NCI-H2196 treated with DMSO at 0.1 percent for 48 hours (cell line): Measurements from ENCODE around the gene SCAMP4.

Source experiments
- DNase-seq: peaks from one replicate; lab custom pipeline; 2025; ENCODE audit not compliant: unreplicated experiment; lab: John Stamatoyannopoulos, UW

The SCAMP4 gene

DNA sequence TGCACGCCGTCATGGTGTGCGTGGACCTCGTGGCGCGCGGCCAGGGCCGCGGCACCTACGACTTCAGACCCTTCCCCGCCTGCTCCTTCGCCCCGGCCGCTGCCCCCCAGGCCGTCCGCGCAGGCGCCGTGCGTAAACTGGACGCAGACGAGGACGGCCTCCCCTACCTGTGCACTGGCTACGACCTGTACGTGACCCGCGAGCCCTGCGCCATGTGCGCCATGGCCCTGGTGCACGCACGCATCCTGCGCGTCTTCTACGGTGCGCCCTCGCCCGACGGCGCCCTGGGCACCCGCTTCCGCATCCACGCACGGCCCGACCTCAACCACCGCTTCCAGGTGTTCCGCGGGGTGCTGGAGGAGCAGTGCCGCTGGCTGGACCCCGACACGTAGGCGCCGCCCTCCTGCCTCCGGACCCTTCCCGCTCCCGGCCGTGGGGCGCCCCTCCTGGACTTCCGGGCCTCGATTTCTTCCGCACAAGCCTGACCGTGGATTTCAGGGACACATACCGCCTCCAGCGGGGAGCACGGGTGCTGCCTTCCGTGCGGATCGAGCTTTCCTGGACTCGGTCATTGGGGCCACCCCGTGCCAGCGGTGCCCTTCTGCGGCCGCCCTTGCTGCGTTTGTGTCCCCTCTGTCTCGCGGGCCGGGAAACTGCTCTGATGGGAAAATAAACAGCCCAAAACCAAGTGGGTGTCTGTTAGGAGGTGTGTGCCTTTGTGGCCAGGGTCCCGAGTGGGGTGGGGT is 7.7 kb downstream of the SCAMP4 start:
- DNase-seq, result no peak

DNA sequence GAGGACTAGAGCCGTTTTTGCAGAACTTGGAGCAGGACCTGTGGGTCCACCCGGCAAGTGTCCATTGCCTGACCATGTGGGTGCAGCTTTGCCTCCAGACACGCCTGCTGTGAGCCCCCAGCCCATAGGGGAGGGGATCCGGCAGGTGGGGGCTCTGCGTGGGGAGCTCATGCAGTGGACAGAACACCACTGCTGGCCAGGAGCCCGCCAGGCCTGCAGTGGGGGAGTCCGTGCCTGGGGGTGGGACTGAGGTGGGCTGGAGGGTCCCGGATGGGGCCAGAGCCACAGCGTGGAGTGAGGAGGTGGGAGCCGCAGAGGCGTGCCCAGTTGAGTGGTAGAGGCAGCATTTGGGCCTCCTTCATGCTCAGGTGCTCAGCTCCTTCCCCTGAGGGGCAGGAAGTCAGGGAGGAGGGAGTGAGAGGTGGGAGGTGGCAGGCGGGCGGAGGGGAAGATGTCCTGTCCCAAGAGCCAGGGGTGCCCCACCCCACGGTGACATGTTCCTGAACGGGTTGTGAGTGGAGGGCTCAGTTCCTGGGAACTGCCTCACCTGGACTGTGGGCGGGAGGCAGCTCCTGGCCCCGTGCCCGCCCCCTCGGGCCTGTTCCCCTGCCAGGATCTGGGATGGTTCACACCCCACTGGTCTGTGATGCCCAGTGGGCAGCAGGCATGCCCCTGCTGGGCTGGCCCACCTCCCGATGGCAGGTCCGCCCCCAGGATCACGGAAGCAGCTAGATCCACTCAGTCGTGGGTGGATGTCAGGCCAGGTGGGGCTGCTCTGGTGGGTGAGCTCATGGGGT is 8.8 kb downstream of the SCAMP4 start:
- no peak for DNase-seq

DNA sequence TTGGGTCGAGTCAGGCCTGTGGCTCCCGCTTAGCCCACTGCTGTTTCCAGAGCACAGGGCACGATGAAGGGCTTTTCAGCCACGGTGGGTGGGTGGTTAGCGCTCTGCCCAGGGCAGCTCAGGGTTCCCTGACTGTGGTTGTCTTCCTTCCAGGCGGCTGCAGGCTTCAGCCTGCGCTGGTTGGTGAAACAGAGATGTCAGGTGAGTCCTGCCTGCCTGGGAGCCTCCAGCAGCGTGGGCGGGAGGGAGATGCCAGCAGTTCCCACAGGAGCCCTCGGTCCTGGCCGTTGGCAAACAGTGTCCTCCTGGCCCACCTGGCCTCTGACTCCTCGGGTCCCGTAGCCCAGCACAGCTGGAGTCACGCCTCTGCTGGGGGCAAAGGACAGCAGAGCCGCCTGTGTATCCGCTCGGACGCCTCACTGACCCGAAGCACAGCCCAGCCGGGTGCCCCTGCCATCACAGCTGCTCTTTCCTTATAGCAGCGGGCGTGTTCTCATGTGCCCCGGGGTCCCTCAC is 9.7 kb downstream of the SCAMP4 start:
- DNase-seq, result no peak

DNA sequence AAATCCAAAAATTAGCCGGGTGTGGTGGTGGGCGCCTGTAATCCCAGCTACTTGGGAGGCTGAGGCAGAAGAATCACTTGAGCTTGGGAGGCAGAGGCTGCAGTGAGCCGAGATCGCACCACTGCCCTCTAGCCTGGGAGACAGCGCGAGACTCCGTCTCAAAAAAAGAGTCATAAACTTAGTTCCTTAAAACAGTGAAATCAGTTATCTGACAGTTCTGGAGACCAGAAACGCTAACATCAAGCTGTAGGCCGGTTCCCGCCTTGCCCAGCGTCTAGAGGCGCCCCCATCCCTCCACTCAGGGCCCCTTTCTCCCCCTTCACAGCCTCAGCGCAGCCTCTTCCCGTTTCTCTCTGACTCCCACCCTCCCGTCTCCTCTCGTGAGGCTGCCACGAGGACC is 11.9 kb downstream of the SCAMP4 start:
- no peak for DNase-seq

- DNase-seq, result no peak
These were observed 12.7 kb downstream of the SCAMP4 start for GRCh38 chr19:1917926-1918325.

- no peak for DNase-seq
These were observed 13.8 kb downstream of the SCAMP4 start for GRCh38 chr19:1918975-1919374.

DNA sequence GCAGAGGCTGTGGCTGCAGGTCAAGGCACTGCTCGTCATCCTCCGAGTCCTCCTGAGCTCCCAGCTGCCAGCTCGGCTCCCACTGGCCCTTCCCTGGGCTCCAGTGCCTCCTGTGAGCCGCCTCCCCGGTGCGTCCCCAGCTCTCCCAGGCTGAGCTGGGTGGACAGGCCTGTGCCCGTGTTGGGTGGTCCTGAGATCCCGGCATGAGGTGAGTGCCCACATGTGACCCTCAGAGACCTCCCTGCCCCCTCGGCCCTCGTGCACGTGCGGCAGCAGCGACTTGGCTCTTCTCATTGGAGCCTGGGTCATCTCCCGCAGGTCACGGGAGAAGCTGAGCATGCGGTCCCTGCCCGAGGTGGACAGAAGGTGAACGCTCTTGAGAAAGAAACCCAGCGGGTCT is 15.4 kb downstream of the SCAMP4 start:
- DNase-seq, result no peak

- DNase-seq, result no peak
These were observed 16.1 kb downstream of the SCAMP4 start for GRCh38 chr19:1921326-1921725.

DNA sequence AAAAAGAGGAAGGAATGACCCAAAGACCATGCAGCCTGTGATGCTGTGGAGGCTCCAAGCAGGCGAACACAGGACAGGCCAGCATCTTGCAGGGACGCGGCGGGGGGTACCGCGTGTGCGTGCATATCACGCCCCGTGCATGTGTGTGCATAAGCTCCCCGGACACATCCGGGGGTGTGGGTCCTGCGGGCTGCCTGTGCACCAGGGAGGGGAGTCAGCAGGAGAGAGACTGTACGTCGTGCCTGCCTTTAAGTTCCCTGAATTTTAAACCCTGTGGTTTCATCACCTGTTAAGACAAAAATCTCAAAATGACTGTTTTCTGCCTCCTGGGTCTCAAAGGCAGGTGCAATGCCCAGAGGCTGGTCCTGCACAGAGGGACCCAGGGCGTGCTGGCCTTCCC is 16.6 kb downstream of the SCAMP4 start:
- no peak for DNase-seq

GRCh38 chr19:1922803-1923202 is 17.6 kb downstream of the SCAMP4 start:
- DNase-seq, result no peak

- no peak for DNase-seq
These were observed 18.1 kb downstream of the SCAMP4 start for GRCh38 chr19:1923319-1923718.

DNA sequence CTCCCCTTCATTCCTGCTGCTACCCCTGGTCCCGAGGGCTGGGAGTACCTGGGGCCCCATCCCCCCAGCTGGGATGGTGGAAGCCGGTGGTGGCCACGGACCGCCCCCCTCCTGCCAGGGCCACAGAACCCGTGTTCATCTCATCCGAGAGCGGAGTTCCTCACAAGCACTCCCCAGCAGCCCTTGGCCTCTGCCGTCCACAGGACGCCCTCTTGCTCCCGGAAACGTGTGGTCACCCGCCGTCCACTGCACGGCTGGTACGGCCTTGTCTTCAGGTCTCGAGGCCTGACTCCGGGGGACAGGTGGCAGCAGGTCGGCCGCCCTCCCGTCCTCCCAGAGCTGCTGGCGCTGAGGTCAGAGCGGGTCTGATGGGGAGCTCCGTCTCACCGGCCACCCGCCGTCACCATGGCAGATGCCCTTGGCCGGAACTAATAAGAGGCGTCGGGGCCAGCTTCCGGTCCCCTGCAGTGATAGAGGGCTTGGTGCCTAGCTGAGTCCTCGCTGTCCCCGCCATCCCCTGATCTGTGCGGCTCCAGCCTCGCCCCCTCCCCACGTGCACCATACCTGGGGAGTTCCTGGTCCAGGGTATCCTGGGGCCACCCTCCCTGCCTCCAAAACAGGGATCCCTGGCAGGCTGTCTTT is 19.2 kb downstream of the SCAMP4 start:
- DNase-seq, result no peak

- DNase-seq, result no peak
These were observed 20.3 kb downstream of the SCAMP4 start for GRCh38 chr19:1925544-1925943.

GRCh38 chr19:1929021-1929742 is 24.0 kb downstream of the SCAMP4 start:
- DNase-seq, result peak; percentile 45

DNA sequence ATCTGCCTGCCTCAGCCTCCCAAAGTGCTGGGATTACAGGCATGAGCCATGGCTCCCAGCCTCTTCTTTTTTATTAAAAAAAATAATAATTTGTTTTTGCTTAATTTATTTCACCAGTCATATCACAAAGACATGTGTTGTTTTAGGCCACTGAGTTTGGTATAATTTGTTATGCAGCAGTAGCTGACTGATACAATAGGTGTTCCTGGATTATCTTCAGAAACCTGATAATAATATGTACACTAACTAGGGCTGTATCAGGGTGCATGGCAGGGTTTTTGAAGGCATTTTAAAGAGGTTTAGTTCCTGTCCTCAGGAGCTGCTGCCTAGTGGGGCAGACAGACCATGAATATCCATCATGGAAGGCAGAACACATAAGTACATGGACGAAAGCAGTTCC is 26.2 kb downstream of the SCAMP4 start:
- no peak for DNase-seq

DNA sequence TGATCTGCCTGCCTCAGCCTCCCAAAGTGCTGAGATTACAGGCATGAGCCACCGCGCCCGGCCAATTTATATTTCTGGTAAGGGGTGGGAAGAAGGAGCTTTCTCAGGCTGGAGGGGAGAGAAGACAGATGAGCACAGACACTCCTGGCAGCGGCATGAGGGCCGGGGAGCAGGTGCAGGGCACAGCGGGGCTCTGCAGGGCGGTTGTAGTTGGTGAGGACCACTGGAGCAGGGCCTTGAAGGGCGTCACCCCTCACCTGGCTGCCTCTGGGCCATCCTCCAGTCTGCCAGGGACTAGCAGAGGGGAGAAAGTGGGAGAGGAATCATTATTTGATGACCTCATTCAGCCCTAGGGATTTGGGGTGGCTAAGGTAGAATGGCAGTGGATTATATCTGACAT is 27.2 kb downstream of the SCAMP4 start:
- DNase-seq, result no peak

DNA sequence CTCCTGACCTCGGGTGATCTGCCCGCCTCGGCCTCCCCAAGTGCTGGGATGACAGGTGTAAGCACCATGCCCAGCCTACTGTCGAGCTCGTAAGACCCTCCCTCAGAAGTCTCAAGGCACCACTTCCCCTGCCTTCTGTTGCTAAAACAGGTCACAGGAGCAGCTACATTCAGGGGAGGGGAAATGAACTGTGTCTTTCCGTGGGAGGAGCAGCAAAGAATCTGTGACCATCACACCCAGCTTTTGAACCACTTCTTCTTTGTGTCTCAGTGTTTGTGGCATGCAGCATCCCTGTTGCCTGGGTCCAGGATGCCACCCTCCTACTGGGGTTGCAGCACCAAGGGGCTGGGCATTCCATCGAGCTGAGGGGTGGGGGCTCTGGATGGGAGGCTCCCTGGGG is 28.0 kb downstream of the SCAMP4 start:
- no peak for DNase-seq

GRCh38 chr19:1933942-1934341 is 28.7 kb downstream of the SCAMP4 start:
- DNase-seq, result no peak

GRCh38 chr19:1935484-1936208 is 30.4 kb downstream of the SCAMP4 start:
- DNase-seq, result no peak

DNA sequence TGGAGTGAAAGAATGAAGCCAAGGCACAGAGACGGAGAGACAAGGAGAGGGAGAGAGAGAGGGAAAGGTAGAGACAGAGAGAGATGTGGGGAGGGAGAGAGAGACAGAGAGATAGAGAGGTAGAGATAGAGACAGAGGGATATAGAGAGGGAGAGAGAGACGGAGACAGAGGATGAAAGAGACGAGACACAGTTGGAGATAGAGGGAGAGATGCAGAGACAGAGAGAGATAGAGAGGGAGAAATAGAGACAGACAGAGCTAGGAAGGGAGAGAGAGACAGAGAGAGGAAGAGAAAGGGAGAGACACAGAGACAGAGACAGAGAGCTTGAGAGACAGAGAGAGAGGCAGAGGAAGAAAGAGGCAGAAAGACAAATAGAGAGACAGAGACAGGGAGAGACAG is 31.2 kb downstream of the SCAMP4 start:
- no peak for DNase-seq
